Neural cell (in vitro differentiated cells): ENCODE measurements around the gene JMJD1C.

Experiments
- EP300 ChIP-seq: fragments of 450-650 bp; conservative IDR thresholded peaks from 2 replicates; pipeline ENCODE4 v1.6.1; 2014; ENCODE audit warnings: antibody characterized with exemption, mild to moderate bottlenecking, moderate library complexity; ENCODE audit not compliant: poor library complexity, severe bottlenecking
- EZH2 ChIP-seq: fragments of 200-600, 300-800 bp; shearing (Covaris generic), sonication (generic); IDR thresholded peaks from 2 replicates; pipeline ENCODE4 v1.6.1; 2014; ENCODE audit warnings: antibody characterized with exemption, low read length, borderline replicate concordance, mild to moderate bottlenecking; ENCODE audit not compliant: insufficient read depth, poor library complexity, severe bottlenecking
- MXI1 ChIP-seq: fragments of 450-650 bp; conservative IDR thresholded peaks from 2 replicates; pipeline ENCODE4 v1.6.1; 2014; ENCODE audit warnings: antibody characterized with exemption, mild to moderate bottlenecking; ENCODE audit not compliant: poor library complexity, severe bottlenecking
- POLR2AphosphoS5 ChIP-seq: IDR thresholded peaks from 2 replicates; pipeline ENCODE4 v1.6.1; 2012
- SMC3 ChIP-seq: fragments of 450-650 bp; conservative IDR thresholded peaks from 2 replicates; pipeline ENCODE4 v1.6.1; 2014; ENCODE audit warnings: antibody characterized with exemption, mild to moderate bottlenecking, moderate library complexity; ENCODE audit not compliant: poor library complexity
- TAF1 ChIP-seq: IDR thresholded peaks from 2 replicates; pipeline ENCODE4 v1.6.1; 2012; ENCODE audit warnings: low read depth
- TF ChIP-seq, protein P1 (sequence below): fragments of 450-650 bp; IDR thresholded peaks from 2 replicates; pipeline ENCODE4 v1.5.1; 2014; ENCODE audit warnings: antibody characterized with exemption, mild to moderate bottlenecking, moderate library complexity; ENCODE audit not compliant: poor library complexity, severe bottlenecking
- TF ChIP-seq, protein P2 (sequence below): IDR thresholded peaks from 2 replicates; pipeline ENCODE4 v1.6.1; 2012; ENCODE audit warnings: borderline replicate concordance

DNA sequence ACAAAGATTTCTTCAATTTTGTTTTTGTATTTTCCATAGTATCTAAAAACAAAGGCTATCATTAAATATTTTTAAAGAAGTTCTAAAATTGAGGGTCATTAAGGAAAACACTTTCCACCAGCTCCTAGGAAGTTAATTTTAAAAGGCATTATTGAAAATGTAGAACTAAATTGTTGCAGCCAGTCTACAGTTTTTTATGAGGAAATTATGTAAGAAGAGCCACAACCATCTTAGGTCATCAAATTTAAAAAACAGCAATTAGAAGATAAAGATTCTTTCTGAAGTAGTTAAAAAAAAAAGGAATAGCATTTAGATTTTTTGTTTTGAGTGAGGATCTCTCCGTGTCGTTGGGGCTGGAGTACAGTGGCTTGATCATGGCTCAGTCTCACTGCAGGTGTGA is 171.0 kb downstream of the JMJD1C start:
- TF ChIP-seq, protein P1, sequence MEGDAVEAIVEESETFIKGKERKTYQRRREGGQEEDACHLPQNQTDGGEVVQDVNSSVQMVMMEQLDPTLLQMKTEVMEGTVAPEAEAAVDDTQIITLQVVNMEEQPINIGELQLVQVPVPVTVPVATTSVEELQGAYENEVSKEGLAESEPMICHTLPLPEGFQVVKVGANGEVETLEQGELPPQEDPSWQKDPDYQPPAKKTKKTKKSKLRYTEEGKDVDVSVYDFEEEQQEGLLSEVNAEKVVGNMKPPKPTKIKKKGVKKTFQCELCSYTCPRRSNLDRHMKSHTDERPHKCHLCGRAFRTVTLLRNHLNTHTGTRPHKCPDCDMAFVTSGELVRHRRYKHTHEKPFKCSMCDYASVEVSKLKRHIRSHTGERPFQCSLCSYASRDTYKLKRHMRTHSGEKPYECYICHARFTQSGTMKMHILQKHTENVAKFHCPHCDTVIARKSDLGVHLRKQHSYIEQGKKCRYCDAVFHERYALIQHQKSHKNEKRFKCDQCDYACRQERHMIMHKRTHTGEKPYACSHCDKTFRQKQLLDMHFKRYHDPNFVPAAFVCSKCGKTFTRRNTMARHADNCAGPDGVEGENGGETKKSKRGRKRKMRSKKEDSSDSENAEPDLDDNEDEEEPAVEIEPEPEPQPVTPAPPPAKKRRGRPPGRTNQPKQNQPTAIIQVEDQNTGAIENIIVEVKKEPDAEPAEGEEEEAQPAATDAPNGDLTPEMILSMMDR = no peak
- TF ChIP-seq EZH2 (no peak), POLR2AphosphoS5 (no peak), MXI1 (no peak), SMC3 (no peak), TAF1 (no peak), EP300 (no peak)
- TF ChIP-seq, protein P2, sequence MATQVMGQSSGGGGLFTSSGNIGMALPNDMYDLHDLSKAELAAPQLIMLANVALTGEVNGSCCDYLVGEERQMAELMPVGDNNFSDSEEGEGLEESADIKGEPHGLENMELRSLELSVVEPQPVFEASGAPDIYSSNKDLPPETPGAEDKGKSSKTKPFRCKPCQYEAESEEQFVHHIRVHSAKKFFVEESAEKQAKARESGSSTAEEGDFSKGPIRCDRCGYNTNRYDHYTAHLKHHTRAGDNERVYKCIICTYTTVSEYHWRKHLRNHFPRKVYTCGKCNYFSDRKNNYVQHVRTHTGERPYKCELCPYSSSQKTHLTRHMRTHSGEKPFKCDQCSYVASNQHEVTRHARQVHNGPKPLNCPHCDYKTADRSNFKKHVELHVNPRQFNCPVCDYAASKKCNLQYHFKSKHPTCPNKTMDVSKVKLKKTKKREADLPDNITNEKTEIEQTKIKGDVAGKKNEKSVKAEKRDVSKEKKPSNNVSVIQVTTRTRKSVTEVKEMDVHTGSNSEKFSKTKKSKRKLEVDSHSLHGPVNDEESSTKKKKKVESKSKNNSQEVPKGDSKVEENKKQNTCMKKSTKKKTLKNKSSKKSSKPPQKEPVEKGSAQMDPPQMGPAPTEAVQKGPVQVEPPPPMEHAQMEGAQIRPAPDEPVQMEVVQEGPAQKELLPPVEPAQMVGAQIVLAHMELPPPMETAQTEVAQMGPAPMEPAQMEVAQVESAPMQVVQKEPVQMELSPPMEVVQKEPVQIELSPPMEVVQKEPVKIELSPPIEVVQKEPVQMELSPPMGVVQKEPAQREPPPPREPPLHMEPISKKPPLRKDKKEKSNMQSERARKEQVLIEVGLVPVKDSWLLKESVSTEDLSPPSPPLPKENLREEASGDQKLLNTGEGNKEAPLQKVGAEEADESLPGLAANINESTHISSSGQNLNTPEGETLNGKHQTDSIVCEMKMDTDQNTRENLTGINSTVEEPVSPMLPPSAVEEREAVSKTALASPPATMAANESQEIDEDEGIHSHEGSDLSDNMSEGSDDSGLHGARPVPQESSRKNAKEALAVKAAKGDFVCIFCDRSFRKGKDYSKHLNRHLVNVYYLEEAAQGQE = no peak
